ENCODE measurements around the gene ZNF594.
"Not testable (repeated sequence)": the region's sequence is repeated elsewhere in the genome, so short reads cannot be mapped to it uniquely, and the experiment has no call there.

The ZNF594 gene

GRCh38 chr17:5135726-5136579 is 55.7 kb downstream of the ZNF594 start:
- no peak for DNase-seq

GRCh38 chr17:5135131-5135712 is 56.4 kb downstream of the ZNF594 start:
- not testable (repeated sequence) for DNase-seq

GRCh38 chr17:5134571-5134970 is 57.1 kb downstream of the ZNF594 start:
- not testable (repeated sequence) for DNase-seq

GRCh38 chr17:5133961-5134360 is 57.7 kb downstream of the ZNF594 start:
- DNase-seq: not testable (repeated sequence)

GRCh38 chr17:5133311-5133710 is 58.4 kb downstream of the ZNF594 start:
- no peak for DNase-seq

- not testable (repeated sequence) for DNase-seq
These were observed 59.0 kb downstream of the ZNF594 start for GRCh38 chr17:5132503-5133225.

- DNase-seq: not testable (repeated sequence)
These were observed 59.7 kb downstream of the ZNF594 start for GRCh38 chr17:5131799-5132502.

GRCh38 chr17:5131146-5131715 is 60.4 kb downstream of the ZNF594 start:
- DNase-seq: no peak

- not testable (repeated sequence) for DNase-seq
These were observed 61.0 kb downstream of the ZNF594 start for GRCh38 chr17:5130687-5131086.

GRCh38 chr17:5130261-5130660 is 61.4 kb downstream of the ZNF594 start:
- DNase-seq: not testable (repeated sequence)

- not testable (repeated sequence) for DNase-seq
These were observed 61.9 kb downstream of the ZNF594 start for GRCh38 chr17:5129770-5130169.
